AG04449 (cell line): Measurements from ENCODE around the gene ANXA6.

ENCODE experiments used
- CTCF ChIA-PET: fragments of 350-600 bp; formaldehyde crosslinking; extraction: SDS; loops from one replicate; lab custom pipeline; 2021; ENCODE audit warnings: antibody characterized with exemption; lab: Yijun Ruan, JAX
- POLR2A ChIA-PET: fragments of 400-600, 350-600 bp; formaldehyde crosslinking; extraction: SDS; loops from one replicate; lab custom pipeline; 2020; ENCODE audit warnings: antibody characterized with exemption, inconsistent platforms; lab: Yijun Ruan, JAX
- DNase-seq: peaks from one replicate; pipeline ENCODE4 v3.0.0-alpha.2; 2010; ENCODE audit warnings: low read depth, low spot score
- H3K4me3 ChIP-seq: 2 replicates; pipeline ENCODE4 v1.5.1; 2011; ENCODE audit warnings: low read depth, mild to moderate bottlenecking, control low read depth, low read length
- TF ChIP-seq, protein P1 (sequence below): IDR thresholded peaks from one replicate; pipeline ENCODE4 v1.5.1; 2011; ENCODE audit warnings: mild to moderate bottlenecking, moderate library complexity, low read length, control low read depth, inconsistent platforms; ENCODE audit not compliant: insufficient read depth; ENCODE audit errors: missing control alignments

The ANXA6 gene

DNA sequence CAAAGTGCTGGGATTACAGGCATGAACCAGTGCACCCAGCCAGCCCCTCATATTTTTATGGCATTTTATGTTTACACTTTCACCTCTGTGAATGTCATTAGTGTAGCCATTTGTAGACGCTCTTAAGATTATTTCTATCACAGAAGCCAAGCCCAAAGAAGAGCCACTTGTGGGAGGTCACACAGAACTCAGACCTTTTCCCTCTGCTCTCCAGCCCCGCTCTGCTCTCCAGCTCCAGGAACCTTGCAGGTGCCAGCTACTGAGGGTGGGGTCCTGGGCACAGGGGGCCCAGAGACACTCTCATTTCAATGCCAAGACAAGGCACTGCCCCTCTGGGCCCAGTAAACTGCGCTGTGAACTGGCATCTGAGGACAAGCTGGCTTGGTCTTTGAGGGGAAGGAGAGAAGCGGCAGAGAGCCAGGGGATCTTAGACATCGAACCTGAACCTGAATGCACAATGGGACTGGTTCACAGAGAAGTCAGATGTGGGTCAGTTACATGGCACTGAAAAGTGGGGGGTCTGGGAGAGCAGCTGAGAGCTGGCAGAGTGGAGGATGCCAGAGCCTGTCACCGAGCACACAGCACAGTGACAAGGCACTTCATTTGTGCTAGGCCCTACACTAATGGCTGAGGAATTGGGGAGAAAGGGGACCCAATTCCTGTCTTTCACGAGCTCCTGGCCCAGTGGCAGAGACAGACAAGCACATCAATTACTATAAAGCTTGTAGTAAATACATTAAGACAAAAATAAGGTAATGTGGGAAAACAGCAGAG lies 16.7 kb downstream of the ANXA6 start:
- DNase-seq = no peak
- TF ChIP-seq, protein P1, sequence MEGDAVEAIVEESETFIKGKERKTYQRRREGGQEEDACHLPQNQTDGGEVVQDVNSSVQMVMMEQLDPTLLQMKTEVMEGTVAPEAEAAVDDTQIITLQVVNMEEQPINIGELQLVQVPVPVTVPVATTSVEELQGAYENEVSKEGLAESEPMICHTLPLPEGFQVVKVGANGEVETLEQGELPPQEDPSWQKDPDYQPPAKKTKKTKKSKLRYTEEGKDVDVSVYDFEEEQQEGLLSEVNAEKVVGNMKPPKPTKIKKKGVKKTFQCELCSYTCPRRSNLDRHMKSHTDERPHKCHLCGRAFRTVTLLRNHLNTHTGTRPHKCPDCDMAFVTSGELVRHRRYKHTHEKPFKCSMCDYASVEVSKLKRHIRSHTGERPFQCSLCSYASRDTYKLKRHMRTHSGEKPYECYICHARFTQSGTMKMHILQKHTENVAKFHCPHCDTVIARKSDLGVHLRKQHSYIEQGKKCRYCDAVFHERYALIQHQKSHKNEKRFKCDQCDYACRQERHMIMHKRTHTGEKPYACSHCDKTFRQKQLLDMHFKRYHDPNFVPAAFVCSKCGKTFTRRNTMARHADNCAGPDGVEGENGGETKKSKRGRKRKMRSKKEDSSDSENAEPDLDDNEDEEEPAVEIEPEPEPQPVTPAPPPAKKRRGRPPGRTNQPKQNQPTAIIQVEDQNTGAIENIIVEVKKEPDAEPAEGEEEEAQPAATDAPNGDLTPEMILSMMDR = no peak
- H3K4me3 ChIP-seq = no peak overlapping the region
- POLR2A ChIA-PET = no interaction called here
- CTCF ChIA-PET = interaction anchor here (0.5 to 16.9 kb wide), 9 partner anchors 15 to 98 kb away, joined by 3 to 208 read pairs (median 10); no protein-coding TSS in a partner anchor

DNA sequence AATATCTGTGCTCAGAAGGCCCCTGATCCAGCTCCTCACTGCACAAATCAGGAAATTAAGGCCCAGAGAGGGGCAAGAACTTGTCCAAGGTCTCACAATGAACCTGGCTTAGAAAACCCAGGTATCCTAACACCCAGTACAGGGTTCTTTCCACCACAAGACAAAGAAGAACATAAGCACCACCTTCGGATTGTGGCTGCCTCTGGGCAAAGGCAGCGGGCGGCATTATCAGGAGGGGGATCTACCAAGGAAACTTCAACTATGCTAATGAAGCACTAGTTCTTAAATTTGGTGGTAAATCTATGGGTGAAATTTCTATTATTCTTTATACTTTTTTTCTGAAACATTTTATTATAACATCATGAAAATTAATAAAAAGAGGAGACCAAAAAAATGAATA lies 17.9 kb downstream of the ANXA6 start:
- TF ChIP-seq, protein P1 = no peak
- no peak overlapping the region for H3K4me3 ChIP-seq
- ChIA-PET CTCF (interaction anchor here (1.1 to 16.9 kb wide), 4 partner anchors 14 to 88 kb away, joined by 3 to 208 read pairs (median 36); no protein-coding TSS in a partner anchor), POLR2A (no interaction called here)
- DNase-seq = no peak

DNA sequence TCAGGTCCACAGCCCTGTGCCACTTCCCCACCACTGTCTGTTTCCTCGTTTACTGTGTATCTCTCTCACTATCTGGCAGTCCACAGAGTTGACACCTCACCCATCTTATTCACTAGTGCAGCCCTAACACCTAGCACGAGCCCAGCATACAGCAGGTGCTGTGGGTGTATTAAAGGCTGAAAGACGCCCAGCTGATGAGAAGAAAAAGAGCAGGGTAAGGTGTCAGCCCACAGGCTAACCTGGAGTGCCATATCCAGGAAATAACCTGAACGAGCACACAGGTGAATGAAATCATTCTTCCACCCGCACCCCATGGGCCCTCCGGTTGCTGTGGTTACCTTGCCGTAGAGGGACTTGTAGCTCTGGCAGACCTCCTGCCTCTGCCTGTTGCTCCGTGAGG lies 18.6 kb downstream of the ANXA6 start:
- H3K4me3 ChIP-seq = no peak overlapping the region
- POLR2A ChIA-PET = no interaction called here
- TF ChIP-seq, protein P1 = no peak
- CTCF ChIA-PET = interaction anchor here (1.1 to 16.9 kb wide), 4 partner anchors 13 to 87 kb away, joined by 3 to 208 read pairs (median 36); no protein-coding TSS in a partner anchor
- DNase-seq = no peak

DNA sequence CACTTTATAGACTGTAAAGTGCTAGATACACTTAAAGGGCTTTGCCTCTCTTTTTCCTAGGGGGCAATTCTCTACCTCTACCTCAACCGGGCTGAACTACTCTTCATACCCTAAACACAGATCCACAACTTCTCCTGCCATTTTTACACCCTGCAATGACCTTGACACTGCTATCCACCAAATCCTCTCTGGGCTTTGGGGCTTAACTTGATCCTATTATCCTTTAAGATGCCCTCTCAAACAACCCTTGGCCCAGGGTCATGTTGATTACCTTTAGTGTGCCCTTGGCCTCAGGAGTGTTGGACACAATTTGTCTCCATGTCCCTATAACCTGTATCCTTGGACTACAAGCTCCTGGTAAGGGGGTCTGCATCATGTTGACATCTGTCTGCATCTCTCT lies 19.5 kb downstream of the ANXA6 start:
- no peak for DNase-seq
- no peak overlapping the region for H3K4me3 ChIP-seq
- ChIA-PET CTCF (interaction anchor here (0.6 to 16.9 kb wide), 3 partner anchors 12 to 26 kb away, joined by 3 to 208 read pairs (median 9); no protein-coding TSS in a partner anchor), POLR2A (no interaction called here)
- TF ChIP-seq, protein P1 = no peak

DNA sequence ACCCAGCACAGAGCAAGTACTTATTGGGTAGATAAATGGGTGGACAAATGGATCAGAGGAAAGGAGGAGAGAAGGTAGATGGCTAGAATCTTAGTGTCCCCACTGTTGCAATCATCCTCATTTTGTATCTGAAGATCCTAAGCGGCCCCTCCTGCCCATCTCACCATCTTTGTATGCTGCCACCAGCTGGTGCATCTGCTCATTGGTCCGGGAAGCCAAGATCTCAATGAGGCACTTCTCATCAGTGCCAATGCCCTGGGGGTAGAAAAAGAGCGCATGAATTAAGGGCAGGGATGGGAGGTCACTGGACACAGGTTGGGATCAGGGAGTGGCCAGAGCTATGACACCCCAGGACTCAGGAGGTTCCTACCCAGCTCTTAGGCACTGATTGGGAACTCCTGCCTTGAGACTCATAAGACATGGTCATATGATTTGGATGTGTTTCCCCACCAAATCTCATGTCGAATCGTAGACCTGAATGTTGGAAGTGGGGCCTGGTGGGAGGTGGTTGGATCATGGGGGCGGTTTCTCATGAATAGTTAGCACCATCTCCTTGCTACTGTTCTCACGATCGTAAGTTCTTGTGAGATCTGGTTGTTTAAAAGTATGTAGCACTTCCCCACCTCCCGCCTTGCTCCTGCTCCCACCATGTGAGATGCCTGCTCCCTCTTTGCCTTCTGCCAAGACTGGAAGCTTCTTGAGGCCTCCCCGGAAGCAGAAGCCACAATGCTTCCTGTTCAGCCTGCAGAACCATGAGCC lies 20.3 kb downstream of the ANXA6 start:
- POLR2A ChIA-PET = no interaction called here
- TF ChIP-seq, protein P1 = no peak
- H3K4me3 ChIP-seq = no peak overlapping the region
- CTCF ChIA-PET = interaction anchor here (0.6 to 16.9 kb wide), 5 partner anchors 11 to 89 kb away, joined by 3 to 256 read pairs (median 9); no protein-coding TSS in a partner anchor
- no peak for DNase-seq

DNA sequence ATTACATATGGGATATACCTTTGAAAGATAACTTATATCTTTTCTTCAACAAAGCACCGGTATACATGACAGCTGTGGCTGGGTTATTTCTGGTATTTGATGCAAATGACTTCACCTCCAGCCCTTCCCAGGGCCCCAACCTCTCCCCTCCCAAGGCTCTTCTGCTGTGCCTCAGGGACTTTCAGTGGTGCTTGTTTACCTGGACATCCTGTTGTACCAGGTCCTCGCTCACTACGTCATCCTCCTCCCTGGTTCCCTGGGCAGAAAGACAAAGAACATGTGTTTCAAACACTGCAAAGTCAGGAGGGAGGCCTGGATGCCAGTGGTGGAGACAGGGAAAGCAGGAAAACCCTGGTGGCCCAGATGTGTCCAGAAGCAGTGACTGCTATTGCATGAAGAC lies 23.4 kb downstream of the ANXA6 start:
- no peak overlapping the region for H3K4me3 ChIP-seq
- no peak for DNase-seq
- ChIA-PET POLR2A (interaction anchor here (1.5 kb wide), 1 partner anchor 17 kb away, joined by 5 read pairs; no protein-coding TSS in a partner anchor), CTCF (interaction anchor here (1.3 to 16.9 kb wide), 5 partner anchors 8 to 105 kb away, joined by 3 to 256 read pairs (median 32); no protein-coding TSS in a partner anchor)
- TF ChIP-seq, protein P1 = no peak
